NCI-H128 (cell line): ENCODE results near the gene TOX2.

ENCODE experiments used
- DNase-seq: peaks from one replicate; lab custom pipeline; 2025; ENCODE audit not compliant: unreplicated experiment; lab: John Stamatoyannopoulos, UW

The TOX2 gene

DNA sequence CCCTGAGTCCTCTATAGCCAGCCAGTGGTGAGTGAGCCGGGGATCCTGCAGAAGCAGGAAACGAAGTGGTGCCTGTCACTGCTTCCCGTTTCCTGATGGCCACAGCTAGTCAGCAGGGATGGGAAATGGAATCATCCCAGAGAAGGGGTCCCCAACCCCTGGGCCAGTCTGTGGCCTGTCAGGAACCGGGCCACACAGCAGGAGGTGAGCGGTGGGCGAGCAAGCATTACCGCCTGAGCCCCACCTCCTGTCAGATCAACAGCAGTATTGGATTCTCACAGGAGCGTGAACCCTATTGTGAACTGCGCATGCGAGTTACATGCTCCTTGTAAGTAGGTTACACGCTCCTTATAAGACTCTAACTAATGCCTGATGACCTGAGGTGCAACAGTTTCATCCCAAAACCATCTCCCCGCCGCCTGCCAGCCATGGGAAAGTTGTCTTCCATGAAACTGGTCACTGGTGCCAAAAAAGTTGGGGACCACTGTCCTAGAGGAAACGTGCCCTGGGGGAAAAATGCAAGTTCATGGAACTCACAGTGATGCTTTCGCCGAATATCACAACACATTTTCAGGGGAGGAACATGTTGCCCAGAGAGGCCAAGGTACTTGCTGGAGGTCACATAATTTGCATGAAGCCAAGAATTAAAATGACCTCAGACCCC lies 158.5 kb downstream of the TOX2 start:
- DNase-seq = no peak

DNA sequence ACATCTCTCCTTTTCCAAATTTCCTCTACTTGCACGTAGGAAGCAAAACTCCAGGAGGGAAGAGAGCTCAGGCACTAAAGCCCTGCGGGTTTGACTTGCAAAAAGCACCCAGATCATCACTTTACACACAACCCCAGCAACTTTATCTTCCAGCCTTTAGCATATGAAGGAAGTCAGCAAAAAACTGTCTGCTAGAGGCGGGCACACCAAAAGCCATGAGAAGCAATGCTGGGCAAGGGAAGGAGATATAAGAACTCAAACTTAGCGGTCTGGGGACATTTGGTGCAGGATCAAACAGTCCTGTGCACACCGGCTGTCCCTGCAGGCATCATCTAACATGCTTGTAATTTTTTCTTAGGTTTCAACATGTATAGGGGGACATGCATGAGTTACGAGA lies 159.0 kb downstream of the TOX2 start:
- no peak for DNase-seq

GRCh38 chr20:44074252-44075151 lies 159.8 kb downstream of the TOX2 start:
- DNase-seq = no peak

DNA sequence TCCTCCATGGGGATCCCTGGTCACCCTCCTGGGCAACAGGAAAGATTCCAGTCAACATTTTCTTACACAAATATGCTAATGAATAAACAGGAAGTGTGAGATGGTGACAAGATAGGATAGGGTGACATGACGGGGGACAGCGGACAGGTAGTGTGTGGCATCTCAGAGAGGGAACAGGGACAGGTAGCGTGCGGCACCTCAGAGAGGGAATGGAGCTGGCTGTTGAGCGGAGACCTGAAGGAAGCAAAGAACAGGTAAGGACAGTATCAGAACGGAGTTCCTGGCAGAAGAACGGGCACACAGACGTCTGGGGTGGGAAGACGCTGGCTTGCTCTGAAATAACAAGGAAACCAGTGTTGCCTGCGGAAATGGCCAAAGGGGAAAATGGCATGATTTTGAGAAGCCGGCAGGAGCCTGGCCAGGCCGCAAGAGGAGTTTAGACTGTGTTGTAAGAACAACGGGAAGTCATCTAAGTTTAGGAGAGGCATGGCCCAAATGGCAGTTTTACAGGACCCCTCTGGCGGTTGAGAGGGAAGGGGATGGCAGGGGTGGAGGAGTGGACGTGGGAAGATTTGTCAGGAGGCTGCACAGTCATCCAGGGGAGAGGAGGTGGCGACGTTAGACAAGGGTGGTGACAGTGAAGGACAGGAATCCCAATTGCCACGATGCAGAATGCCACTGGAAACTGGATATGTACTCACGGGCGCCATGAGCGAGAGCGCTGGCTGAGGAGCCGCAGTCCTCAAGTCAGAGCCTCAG lies 160.7 kb downstream of the TOX2 start:
- no peak for DNase-seq

DNA sequence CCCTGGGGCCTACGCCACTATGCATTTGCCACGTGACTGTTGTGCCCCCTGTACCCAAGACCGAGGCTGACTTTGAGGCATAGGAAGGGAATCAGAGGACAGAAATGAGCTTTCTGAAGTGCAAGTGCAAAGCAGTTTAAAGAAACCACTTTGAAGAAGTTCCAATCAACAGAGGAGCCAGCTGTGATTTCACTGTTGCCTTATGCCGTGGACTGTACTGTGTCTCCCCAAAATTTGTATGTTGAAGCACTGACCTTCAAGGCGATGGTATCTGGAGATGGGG lies 161.2 kb downstream of the TOX2 start:
- no peak for DNase-seq

- DNase-seq = no peak
Measured at GRCh38 chr20:44079291-44079690, 164.6 kb downstream of the TOX2 start.

GRCh38 chr20:44080064-44080463 lies 165.4 kb downstream of the TOX2 start:
- no peak for DNase-seq

- DNase-seq = peak; percentile 50
Measured at GRCh38 chr20:44080646-44081267, 166.1 kb downstream of the TOX2 start.

- no peak for DNase-seq
Measured at GRCh38 chr20:44081476-44081875, 166.8 kb downstream of the TOX2 start.

DNA sequence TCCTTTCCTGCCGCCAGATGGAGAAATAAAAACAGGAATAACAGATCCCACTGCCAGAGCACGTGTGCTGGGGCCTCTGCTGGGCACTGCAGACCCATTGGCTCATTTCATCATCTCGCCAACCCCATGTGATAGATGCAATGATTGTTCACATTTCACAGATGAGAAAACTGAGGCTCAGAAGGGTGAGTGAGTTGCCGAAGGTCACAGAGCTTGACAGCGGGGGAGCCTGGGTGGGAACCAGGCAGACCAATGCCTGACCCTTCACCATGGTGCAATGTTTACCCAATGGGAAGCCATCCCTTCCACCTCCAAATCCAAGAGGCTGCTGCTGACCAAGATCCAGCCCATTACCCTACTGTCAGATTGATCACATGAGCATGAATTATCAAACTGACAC lies 167.2 kb downstream of the TOX2 start:
- no peak for DNase-seq

DNA sequence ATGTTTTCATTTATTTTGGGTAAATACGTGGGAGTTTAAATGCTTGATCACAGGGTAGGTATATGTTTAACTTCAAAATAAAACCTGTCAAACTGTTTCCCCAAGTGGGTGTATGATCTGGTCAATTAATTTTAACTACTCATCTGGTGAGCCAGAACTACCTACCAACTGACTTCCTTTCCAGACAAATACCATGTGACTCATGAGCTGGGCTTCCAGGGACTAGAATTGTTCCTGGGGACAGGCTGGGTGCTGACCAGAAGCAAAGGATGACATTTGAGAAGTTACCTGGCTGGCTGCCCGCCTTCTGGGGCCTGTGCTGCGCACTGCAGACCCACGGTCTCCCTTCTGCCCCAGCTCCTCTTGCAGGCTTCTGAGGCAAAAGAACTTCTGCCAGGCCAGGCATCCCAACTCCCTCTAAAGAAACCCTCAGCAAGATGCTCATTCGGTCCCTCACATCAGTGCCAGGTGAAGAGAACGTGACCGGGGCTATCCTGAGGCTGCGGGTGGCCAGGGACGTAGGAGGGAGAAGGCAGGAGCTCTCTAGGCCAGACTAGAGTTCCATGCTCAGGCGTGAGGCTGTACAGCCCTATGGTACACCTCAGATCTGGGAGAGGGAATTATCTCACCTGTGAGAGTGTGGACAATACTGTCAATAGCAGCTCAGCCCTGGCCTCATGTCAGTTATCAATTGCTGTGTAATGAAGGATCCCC lies 168.7 kb downstream of the TOX2 start:
- no peak for DNase-seq

DNA sequence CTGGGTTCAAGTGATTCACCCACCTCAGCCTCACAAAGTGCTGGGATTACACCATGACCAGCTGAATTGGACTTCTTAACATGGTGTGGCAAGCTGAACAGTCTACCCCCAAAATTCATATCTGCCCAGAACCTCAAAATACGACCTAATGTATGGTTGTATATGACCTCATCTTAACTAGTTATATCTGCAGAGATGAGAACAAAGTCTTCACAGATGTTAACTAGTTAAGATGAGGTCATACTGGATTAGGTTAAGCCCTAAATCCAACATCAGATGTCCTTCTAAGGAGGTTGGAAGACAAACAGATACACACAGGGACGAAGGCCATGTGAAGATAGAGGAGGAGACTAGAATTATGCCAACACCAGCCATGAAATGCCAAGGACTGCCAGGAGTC lies 169.8 kb downstream of the TOX2 start:
- DNase-seq = no peak

GRCh38 chr20:44084891-44085290 lies 170.2 kb downstream of the TOX2 start:
- no peak for DNase-seq

GRCh38 chr20:44085616-44086434 lies 171.2 kb downstream of the TOX2 start:
- DNase-seq = no peak

DNA sequence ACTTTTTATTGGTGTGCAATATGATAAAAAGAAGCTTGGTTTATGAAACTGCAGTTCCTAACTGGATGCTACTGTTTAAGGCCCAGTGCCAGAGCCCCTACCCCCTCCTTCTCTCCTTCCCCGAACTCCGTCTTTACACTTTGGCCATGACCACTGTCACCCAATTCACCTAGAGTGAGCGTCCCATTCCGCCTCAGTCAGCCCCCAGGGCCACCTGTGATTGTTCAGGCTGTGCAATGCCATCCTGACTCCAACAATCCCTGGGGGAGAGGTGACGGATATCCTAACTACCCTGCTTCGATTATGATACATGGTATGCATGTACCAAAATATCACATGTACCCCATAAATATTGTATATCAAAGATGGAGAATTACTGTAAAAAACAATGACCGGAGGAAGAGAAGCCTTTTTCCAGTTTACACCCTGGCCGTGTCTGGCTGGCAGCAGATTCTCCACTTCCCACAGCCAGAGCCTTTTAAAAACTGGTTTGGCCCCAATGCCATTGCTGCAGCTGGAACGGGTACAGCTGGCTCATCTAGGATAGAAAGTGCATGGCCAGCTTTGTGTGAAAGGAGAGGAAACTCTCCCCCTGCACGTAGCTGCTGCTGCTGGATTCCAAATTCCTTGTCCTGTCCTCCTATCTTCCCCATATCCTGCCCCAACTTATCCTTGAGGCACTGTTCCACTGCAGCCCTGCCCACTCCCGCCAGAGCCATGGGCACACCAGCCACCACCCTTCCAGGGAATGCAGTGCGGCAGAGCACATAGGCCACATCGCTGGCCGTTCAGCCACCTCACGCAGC lies 172.6 kb downstream of the TOX2 start:
- DNase-seq = no peak

GRCh38 chr20:44087857-44088120 lies 173.1 kb downstream of the TOX2 start:
- DNase-seq = no peak

GRCh38 chr20:44089987-44090674 lies 175.5 kb downstream of the TOX2 start:
- no peak for DNase-seq

- DNase-seq = no peak
Measured at GRCh38 chr20:44091026-44091425, 176.4 kb downstream of the TOX2 start.
